ENCODE data around the gene VSTM2L.

VSTM2L gene

GRCh38 chr20:37991157-37991866 is 88.4 kb downstream of the VSTM2L start:
- no peak for DNase-seq

GRCh38 chr20:37991908-37992307 is 89.0 kb downstream of the VSTM2L start:
- no peak for DNase-seq

- DNase-seq, result peak; percentile 46
Measured at GRCh38 chr20:37992802-37993409, 90.0 kb downstream of the VSTM2L start.

GRCh38 chr20:37994512-37994911 is 91.6 kb downstream of the VSTM2L start:
- no peak for DNase-seq

All from NCI-H69 (cell line).